PC-3 (cell line): ENCODE data around the gene MTMR8. TPM values are rescaled to one million over a fixed set of nuclear protein-coding genes. Genes with fewer than 3 reads are reported as not detected.
"Not testable (repeated sequence)": the region's sequence is repeated elsewhere in the genome, so short reads cannot be mapped to it uniquely, and the experiment has no call there.

Source experiments
- ATAC-seq: fragments of 200-7000 bp; cut with Tn5 transposase; 2 replicates; pipeline ENCODE4 v1.9.1; 2020; ENCODE audit warnings: mild to moderate bottlenecking, moderate library complexity
- BruUV-seq: library from RNA; stranded (reverse); fragments of 400-500 nt; replicated peaks from 2 replicates; lab custom pipeline; 2021; lab: Mats Ljungman, UMichigan
- CTCF ChIA-PET: fragments of 300-600 bp; sonication (Branson Sonifier 250); formaldehyde crosslinking; loops from one replicate; lab custom pipeline; 2022; ENCODE audit warnings: antibody characterized with exemption; lab: Charles Lee
- POLR2A ChIA-PET: fragments of 300-600 bp; sonication (Branson Sonifier 250); formaldehyde crosslinking; loops from one replicate; lab custom pipeline; 2022; ENCODE audit warnings: antibody characterized with exemption; ENCODE audit not compliant: unreplicated experiment; lab: Charles Lee
- DNase-seq: peaks from one replicate; pipeline ENCODE4 v3.0.0-alpha.2; 2015
- H2AFZ ChIP-seq: fragments of 300-600 bp; sonication (generic); 2 replicates; pipeline ENCODE4 v1.6.0; 2016; ENCODE audit warnings: antibody characterized with exemption, low read length
- H3F3A ChIP-seq: fragments of 300-600 bp; sonication (generic); one replicate; pipeline ENCODE4 v1.6.0; 2017; ENCODE audit warnings: antibody characterized with exemption, low read length, control low read depth, mild to moderate bottlenecking; ENCODE audit not compliant: unreplicated experiment
- H3K27ac ChIP-seq: fragments of 300-600 bp; sonication (generic); 2 replicates; pipeline ENCODE4 v1.5.1; 2016; ENCODE audit warnings: mild to moderate bottlenecking, low read length
- H3K27me3 ChIP-seq: fragments of 300-600 bp; sonication (generic); 2 replicates; pipeline ENCODE4 v1.6.1; 2016; ENCODE audit warnings: low read length, mixed read lengths
- H3K36me3 ChIP-seq: fragments of 300-600 bp; sonication (generic); 2 replicates; pipeline ENCODE4 v1.6.1; 2016; ENCODE audit warnings: low read depth, mixed run types, low read length, mixed read lengths
- H3K4me1 ChIP-seq: fragments of 300-600 bp; sonication (generic); 2 replicates; pipeline ENCODE4 v1.5.1; 2016; ENCODE audit warnings: low read length; ENCODE audit not compliant: insufficient read depth
- H3K4me2 ChIP-seq: fragments of 300-600 bp; sonication (generic); 2 replicates; pipeline ENCODE4 v1.6.0; 2016; ENCODE audit warnings: low read length
- H3K4me3 ChIP-seq: fragments of 300-600 bp; sonication (generic); 2 replicates; pipeline ENCODE4 v1.5.1; 2016; ENCODE audit warnings: mild to moderate bottlenecking, low read length, mixed read lengths
- H3K79me2 ChIP-seq: fragments of 300-600 bp; sonication (generic); 2 replicates; pipeline ENCODE4 v1.6.1; 2017; ENCODE audit warnings: low read length, mixed read lengths
- H3K9ac ChIP-seq: fragments of 300-600 bp; sonication (generic); 2 replicates; pipeline ENCODE4 v1.6.0; 2016; ENCODE audit warnings: mild to moderate bottlenecking, low read length
- H3K9me2 ChIP-seq: fragments of 300-600 bp; sonication (generic); replicated peaks from 2 replicates; pipeline ENCODE4 v1.6.1; 2016; ENCODE audit warnings: mixed run types, low read length, mixed read lengths
- H3K9me3 ChIP-seq: fragments of 300-600 bp; sonication (generic); 2 replicates; pipeline ENCODE4 v1.6.1; 2016; ENCODE audit warnings: low read length, mixed read lengths
- H4K20me1 ChIP-seq: fragments of 300-600 bp; sonication (generic); 2 replicates; pipeline ENCODE4 v1.6.1; 2016; ENCODE audit warnings: low read length, mixed read lengths
- CTCF ChIP-seq: fragments of 300-600 bp; sonication (generic); conservative IDR thresholded peaks from 2 replicates; pipeline ENCODE4 v1.5.1; 2017; ENCODE audit warnings: antibody characterized with exemption, low read depth, mild to moderate bottlenecking, low read length
- EZH2 ChIP-seq: fragments of 300-600 bp; sonication (generic); IDR thresholded peaks from one replicate; pipeline ENCODE4 v1.6.1; 2017; ENCODE audit warnings: antibody characterized with exemption, mild to moderate bottlenecking, low read length; ENCODE audit not compliant: unreplicated experiment
- EZH2phosphoT487 ChIP-seq: fragments of 300-600 bp; sonication (generic); IDR thresholded peaks from 2 replicates; pipeline ENCODE4 v1.6.1; 2018; ENCODE audit warnings: mild to moderate bottlenecking, antibody characterized with exemption, low read length, borderline replicate concordance
- intact Hi-C: fragments of 100-400 bp; cut with micrococcal nuclease; formaldehyde crosslinking; loops from 2 replicates; pipeline ENCODE4 v1.9.0; 2023
- total RNA-seq: library from RNA; depleted of rRNA; stranded (reverse); fragments of >200 nt; gene quantifications from 2 replicates; pipeline ENCODE4 v1.2.3, GENCODE V29; 2014

The MTMR8 gene
- total RNA-seq, 1 experiment from 2014 or later: 0.87 TPM

GRCh38 chrX:64427281-64427680 is 32.0 kb upstream of the MTMR8 start:
- CTCF ChIA-PET: no interaction called here
- intact Hi-C loops: no loop called here
- POLR2A ChIA-PET: no interaction called here
- Histone ChIP-seq H3K9ac (no peak overlapping the region), H3K27ac (no peak overlapping the region), H3K4me3 (no peak overlapping the region), H3K4me1 (no peaks in the 10 kb centered on the region), H3F3A (no peaks in the 10 kb centered on the region), H3K27me3 (no peaks in the 10 kb centered on the region), H3K4me2 (no peak overlapping the region), H2AFZ (no peak overlapping the region), H3K9me3 (no peaks in the 10 kb centered on the region), H3K79me2 (no peaks in the 10 kb centered on the region), H4K20me1 (no peaks in the 10 kb centered on the region), H3K36me3 (no peaks in the 10 kb centered on the region), H3K9me2 (no peaks in the 10 kb centered on the region)
- BruUV-seq: no TSS peak
- DNase-seq: no peak
- no peak for ATAC-seq
- TF ChIP-seq EZH2phosphoT487 (no peak), CTCF (no peak), EZH2 (no peak)

- DNase-seq, ATAC-seq, H3K27ac ChIP-seq, H3K4me1 ChIP-seq, H2AFZ ChIP-seq, H3K79me2 ChIP-seq, CTCF ChIA-PET, BruUV-seq, H3K4me3 ChIP-seq, POLR2A ChIA-PET, H3K9me2 ChIP-seq, H4K20me1 ChIP-seq, H3K36me3 ChIP-seq, H3K9ac ChIP-seq, H3K4me2 ChIP-seq, H3K27me3 ChIP-seq, H3F3A ChIP-seq, H3K9me3 ChIP-seq, intact Hi-C loops: not testable (repeated sequence)
These were observed 14.5 kb upstream of the MTMR8 start for GRCh38 chrX:64409730-64410129.

- intact Hi-C loops: no loop called here
- no peak for TF ChIP-seq EZH2
- no peak for TF ChIP-seq EZH2phosphoT487
- TF ChIP-seq CTCF: no peak
- Histone ChIP-seq H2AFZ (no peak overlapping the region), H3K27ac (no peak overlapping the region), H3K9me2 (no peaks in the 10 kb centered on the region), H3K27me3 (no peaks in the 10 kb centered on the region), H3K9ac (no peak overlapping the region), H3K4me1 (no peaks in the 10 kb centered on the region), H3K79me2 (no peaks in the 10 kb centered on the region), H3F3A (no peaks in the 10 kb centered on the region), H3K4me2 (no peak overlapping the region), H3K4me3 (no peak overlapping the region), H3K36me3 (no peaks in the 10 kb centered on the region), H3K9me3 (no peaks in the 10 kb centered on the region), H4K20me1 (no peaks in the 10 kb centered on the region)
- DNase-seq (no peak), ATAC-seq (no peak)
- CTCF ChIA-PET: no interaction called here
- POLR2A ChIA-PET: no interaction called here
- BruUV-seq: no TSS peak
These were observed 2.8 kb upstream of the MTMR8 start for GRCh38 chrX:64398088-64398487.
